Heart left ventricle (tissue), 16 donors: ENCODE measurements around the gene DZIP1L. TPM values are rescaled to one million over a fixed set of nuclear protein-coding genes. Genes with fewer than 3 reads are reported as not detected.

Experiments
- ATAC-seq, 4 donors: fragments of 200-7000 bp; cut with Tn5 transposase; one replicate each; pipeline ENCODE4 v1.9.1; 2020 to 2022; ENCODE audit warnings: moderate library complexity in 4 of 4, mild to moderate bottlenecking in 3 of 4, moderate number of reproducible peaks in 1 of 4
- DNase-seq, 5 donors: peaks; one replicate each; pipeline ENCODE4 v3.0.0-alpha.2; 2020
- H3K27ac ChIP-seq, 12 donors: fragments of 200-600 bp; sonication (generic) in 4 of 12; one replicate each; pipeline versions ENCODE4 v1.5.0 to v1.8.0; 2016 to 2022; ENCODE audit warnings: mild to moderate bottlenecking in 2 of 12
- H3K27me3 ChIP-seq, 9 donors: fragments of 200-600 bp; sonication (generic) in 2 of 9; one replicate each; pipeline versions ENCODE4 v1.5.1 to v1.8.0; 2016 to 2022; ENCODE audit warnings: mild to moderate bottlenecking in 3 of 9
- H3K36me3 ChIP-seq, 9 donors: fragments of 200-600 bp; sonication (generic) in 2 of 9; one replicate each; pipeline versions ENCODE4 v1.5.0 to v1.8.0; 2018 to 2022; ENCODE audit warnings: mild to moderate bottlenecking in 2 of 9
- H3K4me1 ChIP-seq, 12 donors: fragments of 200-600 bp; sonication (generic) in 4 of 12; one replicate each; pipeline versions ENCODE4 v1.5.0 to v1.8.0; 2016 to 2022; ENCODE audit warnings: mild to moderate bottlenecking in 3 of 12
- H3K4me3 ChIP-seq, 12 donors: fragments of 200-600 bp; sonication (generic) in 4 of 12; one replicate each; pipeline versions ENCODE4 v1.5.0 to v1.8.0; 2017 to 2022; ENCODE audit warnings: mild to moderate bottlenecking in 9 of 12, moderate library complexity in 4 of 12
- H3K9me3 ChIP-seq, 12 donors: fragments of 200-600 bp; sonication (generic) in 4 of 12; one replicate each; pipeline versions ENCODE4 v1.5.0 to v1.8.0; 2016 to 2022; ENCODE audit warnings: mild to moderate bottlenecking in 1 of 12
- CTCF ChIP-seq, 12 donors: fragments of 200-600 bp; sonication (generic) in 4 of 12; IDR thresholded peaks; one replicate each; pipeline versions ENCODE4 v1.5.0 to v1.8.0; 2018 to 2022; ENCODE audit warnings: antibody characterized with exemption in 12 of 12, mild to moderate bottlenecking in 5 of 12
- POLR2A ChIP-seq, 2 donors: fragments of 450-650 bp; IDR thresholded peaks; one replicate each; pipeline ENCODE4 v1.6.1; 2017; ENCODE audit warnings: antibody characterized with exemption in 2 of 2, mild to moderate bottlenecking in 2 of 2, moderate library complexity in 2 of 2
- WGBS, 4 donors: extraction: QIAGEN DNeasy Blood & Tissue Kit in 2 of 4; methylation state at CpG; one replicate each; pipeline versions ENCODE4 v1.1.5 to v1.1.7; 2013 to 2018; 5-methylcytosine and 5-hydroxymethylcytosine counted together
- intact Hi-C, 10 donors: fragments of 100-400 bp; cut with DNase I; formaldehyde crosslinking; loops; one replicate each; pipeline versions ENCODE4 v1.11.1 to v1.14.2; 2022
- polyA plus RNA-seq, 2 donors: library from polyadenylated mRNA; stranded (reverse); fragments of 200-250 nt; gene quantifications; one replicate each; pipeline ENCODE4 v1.2.3, GENCODE V29; 2013
- total RNA-seq, 9 donors: library from RNA; depleted of rRNA in 2 of 9; stranded (reverse); fragments of >200 nt in 2 of 9; fragmentation: NEBNext Ultra II Directional in 3 of 9; extraction: Animal tissue kit (Norgen Biotek cat#: 25700) in 3 of 9; gene quantifications; one replicate each; pipeline versions ENCODE4 v1.1.0 to v1.2.4, GENCODE V29; 2016 to 2023
- donor health status: ischemic (EF 13 %, LVEDD 7.1; RV severe dilation, severe dysfunction).
- donor health status: healthy with polysubstance abuse.
- donor health status: DM: no; HTN: yes; CAD: no.
- donor health status: DM: no; HTN: no; CAD: no.
- donor health status: ischemic (EF 25% LVEDD 6.9; RV normal size, moderate dysfunction).
- donor health status: ischemic (EF 25% LVEDD 5.7; RV mildly dilated, moderate dysfunction).
- donor health status: healthy.
- donor health status: DM: yes; HTN: yes; CAD: no.
- donor health status: ischemic (EF 35%, LVEDD 5.7; RV mildly dilated, moderate dysfunction).
- donor health status: nonischemic (EF 11% LVEDD 7.7; RV severe dilation, severe dysfunction).
- donor health status: DM: yes; HTN: yes; CAD: no.
- donor health status: PGD.
- donor health status: ischemic (EF 29% LVEDD 5.4; RV normal size, mild dysfunction).
- donor health status: nonischemic (EF 23%, LVEDD 6.1; RV moderate dilation, normal function).

DZIP1L gene
- total and polyA plus RNA-seq, 11 donors: 1.6 to 7.6 (median 3.6) TPM

DNA sequence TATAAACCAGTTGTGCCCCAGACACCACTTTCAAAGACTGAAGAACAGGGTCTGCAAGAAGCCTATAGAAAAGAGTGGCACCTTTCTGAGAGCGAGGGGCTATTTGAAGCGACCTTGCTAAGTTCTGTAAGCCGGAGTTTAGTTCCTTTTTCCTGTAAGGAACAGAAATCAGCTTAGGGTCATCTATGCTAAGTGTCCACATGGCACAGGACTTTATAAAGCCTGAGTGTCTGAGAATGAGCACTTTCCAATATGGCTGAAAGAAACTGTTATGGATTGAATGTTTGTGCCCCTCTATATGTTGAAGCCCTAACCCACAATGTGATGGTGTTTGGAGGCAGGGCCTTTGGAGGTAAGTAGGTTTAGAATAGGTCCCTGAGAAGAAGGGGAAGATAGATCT is 20.8 kb upstream of the DZIP1L start:
- no peak for ATAC-seq
- no peak for DNase-seq
- 62 to 79% (median 75%) methylated on average over 3 of the region's 3 CpGs for WGBS, 4 donors
- no peak for TF ChIP-seq POLR2A (IDR thresholded peaks at IDR 0.05)
- no peak for TF ChIP-seq CTCF (IDR thresholded peaks at IDR 0.05)
- no peak overlapping the region for H3K4me3 ChIP-seq
- peaks cover 0 to 40% (median 0%) of the 10 kb centered on the region in 12 donors for H3K4me1 ChIP-seq
- H3K27ac ChIP-seq: peak overlapping the region in 1 of 12 donors; percentile 82
- no peaks in the 10 kb centered on the region for H3K9me3 ChIP-seq
- H3K27me3 ChIP-seq: no peaks in the 10 kb centered on the region
- H3K36me3 ChIP-seq: no peaks in the 10 kb centered on the region
- intact Hi-C loops: no loop called here

- no peaks in the 10 kb centered on the region for H3K27me3 ChIP-seq
- no peak overlapping the region for H3K4me3 ChIP-seq
- H3K27ac ChIP-seq: peak overlapping the region in 1 of 12 donors; percentile 82
- 55 to 70% (median 56%) methylated on average over 2 of the region's 2 CpGs for WGBS, 4 donors
- no peaks in the 10 kb centered on the region for H3K36me3 ChIP-seq
- TF ChIP-seq CTCF (IDR thresholded peaks at IDR 0.05): no peak
- intact Hi-C loops: no loop called here
- ATAC-seq (no peak), DNase-seq (no peak)
- H3K9me3 ChIP-seq: no peaks in the 10 kb centered on the region
- H3K4me1 ChIP-seq: peaks cover 0 to 40% (median 0%) of the 10 kb centered on the region in 12 donors
Observed at GRCh38 chr3:138135833-138136194, 20.4 kb upstream of the DZIP1L start.

GRCh38 chr3:138135146-138135832 is 19.9 kb upstream of the DZIP1L start:
- H3K27ac ChIP-seq: peak overlapping the region in 1 of 12 donors; percentile 82

GRCh38 chr3:138132239-138132638 is 16.8 kb upstream of the DZIP1L start, which contains the start of gene A4GNT:
A4GNT (minus strand) TSS chr3:138132390; CDS start chr3:138131256, 1,134 bp downstream.
- TF ChIP-seq POLR2A (IDR thresholded peaks at IDR 0.05) (no peak), CTCF (IDR thresholded peaks at IDR 0.05) (no peak)
- Histone ChIP-seq H3K4me3 (no peak within 1 kb of the TSS), H3K36me3 (no peaks in the 10 kb centered on the region), H3K4me1 (peaks cover 0 to 23% (median 0%) of the 10 kb centered on the region in 12 donors), H3K27ac (no peak within 1 kb of the TSS), H3K9me3 (no peaks in the 10 kb centered on the region), H3K27me3 (no peaks in the 10 kb centered on the region)
- no peak for ATAC-seq
- intact Hi-C loops: no loop called here
- 77 to 86% (median 84%) methylated on average over 1 of the region's 1 CpG for WGBS, 4 donors
- DNase-seq: no peak

More at GRCh38 chr3:138135146-138135832, 19.9 kb upstream of the DZIP1L start:
- H3K36me3 ChIP-seq: no peaks in the 10 kb centered on the region
- 64 to 75% (median 69%) methylated on average over 3 of the region's 3 CpGs for WGBS, 4 donors
- H3K9me3 ChIP-seq: no peaks in the 10 kb centered on the region
- H3K4me1 ChIP-seq: peaks cover 0 to 40% (median 0%) of the 10 kb centered on the region in 12 donors
- H3K4me3 ChIP-seq: no peak overlapping the region
- ATAC-seq (peak in 1 of 4 donors; percentile 49), DNase-seq (no peak)
- no peak for TF ChIP-seq POLR2A (IDR thresholded peaks at IDR 0.05)
- no peak for TF ChIP-seq CTCF (IDR thresholded peaks at IDR 0.05)
- no peaks in the 10 kb centered on the region for H3K27me3 ChIP-seq
- intact Hi-C loops: no loop called here
